Stimulated activated CD4-positive, alpha-beta T cell treated with anti-CD3 and anti-CD28 coated beads, Interleukin-15, amount 100 ng/mL, for 48 hours (primary cell): ENCODE measurements around the gene OR10J1.
"Not testable (repeated sequence)": the region's sequence is repeated elsewhere in the genome, so short reads cannot be mapped to it uniquely, and the experiment has no call there.

ENCODE experiments used
- DNase-seq, 2 donors: peaks; one replicate each; pipeline ENCODE4 v3.0.0-alpha.2; 2020; ENCODE audit warnings: low read depth in 2 of 2

Gene OR10J1, protein sequence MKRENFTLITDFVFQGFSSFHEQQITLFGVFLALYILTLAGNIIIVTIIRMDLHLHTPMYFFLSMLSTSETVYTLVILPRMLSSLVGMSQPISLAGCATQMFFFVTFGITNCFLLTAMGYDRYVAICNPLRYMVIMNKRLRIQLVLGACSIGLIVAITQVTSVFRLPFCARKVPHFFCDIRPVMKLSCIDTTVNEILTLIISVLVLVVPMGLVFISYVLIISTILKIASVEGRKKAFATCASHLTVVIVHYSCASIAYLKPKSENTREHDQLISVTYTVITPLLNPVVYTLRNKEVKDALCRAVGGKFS

DNA sequence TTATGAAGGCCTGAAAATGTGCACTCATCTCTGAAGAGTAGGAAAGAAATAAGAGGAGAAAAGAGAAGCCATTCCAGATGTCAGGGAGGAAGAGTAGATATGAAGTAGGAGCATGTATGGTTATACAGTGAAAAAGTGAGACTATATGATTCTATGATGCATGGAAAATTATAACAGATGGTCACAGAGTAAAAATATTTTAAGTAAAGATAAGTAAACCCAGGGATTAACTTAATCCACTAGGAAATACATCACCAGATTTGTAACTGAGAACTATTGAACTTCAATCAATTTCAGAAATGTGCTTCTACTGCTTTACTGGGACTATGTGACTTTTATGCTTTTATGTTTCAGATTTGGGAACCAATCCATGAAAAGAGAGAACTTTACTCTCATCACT, at the start of gene OR10J1:
OR10J1 (plus strand) TSS at position 301 of the 400 bp plus-strand sequence; CDS start at position 371, 70 bp downstream.
- no peak for DNase-seq

DNA sequence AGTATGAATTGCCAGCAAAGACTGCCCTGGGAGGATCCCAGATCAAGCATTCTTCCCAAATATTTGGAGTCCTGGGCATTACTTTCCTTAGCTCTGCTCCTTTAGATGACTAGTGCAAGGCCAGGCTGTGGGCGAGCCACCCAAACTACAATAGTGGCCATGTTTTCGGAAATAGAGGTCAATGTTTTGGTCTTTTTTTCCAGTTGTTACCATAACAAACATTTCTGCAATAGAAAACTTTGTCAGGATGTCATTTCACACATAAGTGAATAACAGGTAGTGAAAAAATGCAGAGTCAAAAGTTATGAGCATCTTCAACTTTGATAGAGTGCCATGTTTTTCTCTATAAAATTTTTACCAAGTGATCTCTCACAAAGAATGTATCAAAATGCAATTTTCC, 32.7 kb upstream of the OR10J1 start:
- DNase-seq, result no peak

DNA sequence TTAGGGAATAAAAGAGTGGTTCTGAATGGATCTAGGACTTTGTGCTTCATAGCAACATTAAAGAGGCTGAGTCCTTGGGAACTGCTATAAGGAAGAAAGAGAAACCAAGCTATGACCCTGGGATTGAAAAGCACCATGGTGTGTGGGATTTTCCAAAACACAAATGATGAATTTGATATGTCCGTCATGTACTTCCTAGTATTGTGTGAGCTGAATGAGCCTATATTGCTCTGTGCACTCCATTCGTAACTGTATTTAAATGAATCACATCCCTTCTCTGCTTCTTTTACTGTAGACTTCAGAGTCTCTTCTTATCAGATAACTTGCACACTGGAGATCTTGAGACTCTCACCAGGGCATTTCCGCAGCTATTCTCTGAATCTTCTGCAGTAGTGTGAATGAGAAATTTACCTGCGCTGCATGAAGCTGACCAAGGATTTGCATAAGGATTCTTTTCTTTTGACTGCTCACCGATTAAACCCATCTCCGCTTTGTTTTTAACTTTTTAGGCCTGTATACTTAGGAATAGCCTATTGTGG, 30.6 kb upstream of the OR10J1 start:
- DNase-seq, result no peak

DNA sequence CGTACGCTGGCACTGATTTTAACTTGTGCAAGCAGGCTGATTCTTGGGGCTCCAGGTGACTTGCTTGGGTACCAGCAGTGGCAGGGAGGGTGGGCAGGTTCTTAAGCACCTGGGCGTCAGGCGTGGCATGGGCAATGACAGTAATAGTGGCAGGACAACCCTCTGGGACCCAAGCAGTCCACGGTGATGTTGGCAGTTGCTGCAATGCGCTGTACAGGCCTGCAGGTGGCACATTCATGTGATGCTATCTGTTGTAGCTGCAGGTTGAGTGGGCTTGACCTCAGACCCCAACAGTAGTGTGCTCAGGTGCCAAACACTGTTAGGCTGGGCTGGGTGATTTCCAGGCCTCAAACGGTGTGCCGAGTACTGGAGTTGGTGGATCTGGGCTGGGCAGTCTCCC, 17.7 kb upstream of the OR10J1 start:
- DNase-seq, result no peak

DNA sequence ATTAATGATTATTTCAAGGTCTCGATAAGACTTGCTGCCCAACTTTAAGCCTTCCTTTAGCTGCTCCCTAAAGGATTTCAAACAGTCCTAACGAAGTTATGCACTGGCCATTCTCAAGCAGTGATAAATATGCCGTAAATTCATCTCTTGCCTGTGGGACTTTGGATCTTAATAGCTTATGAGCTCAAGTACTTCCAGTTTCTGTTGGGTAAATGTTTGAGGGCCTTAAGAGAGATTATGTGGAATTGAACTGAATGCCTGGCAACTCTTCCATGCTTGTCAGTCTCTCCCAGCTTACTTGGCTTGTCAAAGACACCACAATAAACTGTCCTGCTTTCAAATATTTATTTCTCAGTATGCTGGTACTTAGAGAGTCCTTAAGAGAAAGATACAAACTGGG, 11.0 kb upstream of the OR10J1 start:
- no peak for DNase-seq

DNA sequence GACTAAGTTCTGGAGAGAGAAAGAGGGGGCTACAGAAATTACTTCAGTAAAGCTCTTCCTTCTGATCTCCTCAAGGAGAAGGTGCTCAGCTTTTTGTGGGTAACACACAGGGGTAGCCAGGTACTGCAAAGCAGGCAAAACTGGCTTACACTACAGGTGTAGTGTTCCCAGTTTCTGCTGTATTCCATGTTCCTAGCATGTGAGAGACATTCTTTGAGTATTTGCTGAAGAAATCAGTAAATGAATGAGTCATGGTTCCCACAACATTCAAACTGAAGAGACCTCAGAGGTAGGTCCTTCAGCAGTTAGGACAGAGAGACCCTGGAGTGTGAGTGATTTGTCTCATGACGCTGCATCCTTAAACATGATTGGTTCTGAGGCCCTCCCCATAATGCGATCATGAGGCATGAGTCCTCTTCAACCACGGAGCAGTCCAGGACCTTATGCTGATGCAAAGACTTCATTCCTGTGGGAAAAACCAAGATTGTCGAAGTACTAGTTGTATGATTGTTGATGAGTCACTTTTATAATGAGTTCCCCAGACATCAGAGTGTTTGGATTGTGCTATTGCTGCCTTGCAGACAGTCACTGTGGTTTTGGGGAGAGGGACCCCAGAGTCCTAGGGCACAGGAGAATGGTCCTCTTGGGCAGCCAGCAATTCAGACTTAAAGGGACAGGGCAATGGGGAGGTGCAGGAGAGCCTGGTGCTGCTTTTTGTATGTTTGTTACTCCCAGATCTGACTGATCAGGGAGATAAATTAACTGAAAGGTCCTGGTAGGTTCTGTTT, 10.3 kb upstream of the OR10J1 start:
- no peak for DNase-seq

DNA sequence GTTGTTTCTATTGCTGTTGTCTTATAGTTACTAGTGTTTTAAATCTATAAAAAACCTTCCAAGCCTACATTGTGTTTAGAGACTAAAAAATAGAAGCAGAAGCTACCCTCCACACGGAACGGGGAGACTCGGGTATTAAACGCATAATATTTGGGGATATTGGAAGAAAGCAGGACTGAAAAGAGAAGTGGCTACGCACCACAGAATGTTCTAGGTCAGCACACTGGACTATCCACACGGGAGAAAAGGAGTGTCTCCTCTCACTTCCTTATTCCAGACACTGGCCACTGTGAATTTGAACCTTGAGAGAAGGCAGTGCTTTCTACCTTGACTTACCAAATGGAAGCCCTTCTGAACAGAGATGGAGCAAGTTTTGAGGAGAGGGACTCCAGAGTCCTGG, 8.5 kb upstream of the OR10J1 start:
- DNase-seq, result no peak

DNA sequence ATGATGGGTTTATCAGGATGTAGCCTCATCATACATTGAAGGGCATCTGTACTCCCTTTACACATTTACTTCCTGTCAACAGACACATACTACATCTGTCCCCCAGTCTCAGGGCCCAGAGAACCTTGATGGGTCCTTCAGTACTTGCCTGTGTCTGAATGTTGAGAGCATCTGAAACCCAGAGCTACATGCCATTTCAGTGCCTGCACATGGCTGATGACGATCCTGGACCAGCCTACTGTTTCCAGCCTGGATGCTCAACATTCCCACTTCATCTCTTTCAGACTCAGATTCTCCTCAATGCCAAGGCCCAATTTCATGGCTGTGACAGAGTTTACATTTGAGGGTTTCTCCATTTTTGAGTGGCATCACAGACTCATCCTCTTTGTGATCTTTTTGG, 7.6 kb upstream of the OR10J1 start, which contains the start of gene OR10J4:
OR10J4 (plus strand) TSS at position 301 of the 400 bp plus-strand sequence.
- no peak for DNase-seq

DNA sequence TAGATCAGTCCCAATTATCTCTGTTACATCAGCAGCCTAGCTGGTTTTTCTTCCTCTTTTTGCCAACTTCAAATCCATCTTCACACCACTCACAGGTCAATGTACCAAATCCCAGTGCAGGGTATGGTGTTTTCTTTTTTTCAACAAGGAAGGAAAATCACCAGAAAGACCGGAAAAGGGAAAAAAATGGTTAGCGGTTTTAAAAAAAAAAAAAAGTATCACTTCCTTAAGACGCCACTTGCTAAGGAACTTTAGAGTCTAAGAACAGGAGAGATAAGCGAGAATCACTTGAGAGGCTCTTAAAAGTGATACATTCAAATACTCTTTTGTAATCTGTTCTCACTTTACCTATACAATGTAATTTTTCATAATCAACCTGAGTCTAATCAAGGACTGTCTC, 3.1 kb upstream of the OR10J1 start:
- no peak for DNase-seq

DNA sequence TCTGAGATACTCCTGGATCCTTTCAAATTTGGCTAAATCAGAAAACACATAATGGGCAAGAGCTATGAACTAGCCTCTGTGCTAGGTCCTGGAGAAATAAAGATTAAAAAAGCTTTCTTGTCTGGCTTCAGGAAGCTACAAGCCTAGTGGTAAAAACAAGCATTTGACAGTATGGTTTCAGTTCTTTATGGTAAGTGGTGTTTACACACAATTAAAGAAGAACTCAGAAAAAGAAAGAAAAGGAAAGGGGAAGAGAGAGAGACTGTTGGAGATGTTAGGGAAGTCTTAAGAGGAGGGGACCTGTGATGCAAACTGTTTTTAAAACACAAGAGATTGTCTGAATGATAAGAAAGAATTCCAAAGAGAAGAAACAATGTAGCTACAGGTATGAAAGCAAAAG, 1.8 kb downstream of the OR10J1 start:
- no peak for DNase-seq

DNA sequence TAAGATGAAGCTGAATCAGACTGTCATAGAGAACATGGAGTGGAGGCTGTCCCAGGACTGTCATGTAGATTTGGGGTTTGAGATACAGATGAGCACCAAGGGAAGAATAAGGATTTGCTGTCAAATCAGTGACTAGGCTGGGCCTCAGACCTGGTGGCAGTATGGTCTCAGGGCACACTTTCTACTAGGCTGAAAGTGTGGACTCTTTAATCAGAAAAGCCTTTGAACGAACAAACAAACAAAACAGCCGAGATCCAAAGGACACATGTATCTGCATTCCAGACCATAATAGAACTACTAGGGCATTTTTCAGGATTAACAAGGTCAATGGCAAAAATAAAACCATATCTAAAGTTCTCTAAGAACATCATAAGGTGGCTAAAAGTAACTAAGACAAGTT, 2.9 kb downstream of the OR10J1 start:
- DNase-seq, result no peak

DNA sequence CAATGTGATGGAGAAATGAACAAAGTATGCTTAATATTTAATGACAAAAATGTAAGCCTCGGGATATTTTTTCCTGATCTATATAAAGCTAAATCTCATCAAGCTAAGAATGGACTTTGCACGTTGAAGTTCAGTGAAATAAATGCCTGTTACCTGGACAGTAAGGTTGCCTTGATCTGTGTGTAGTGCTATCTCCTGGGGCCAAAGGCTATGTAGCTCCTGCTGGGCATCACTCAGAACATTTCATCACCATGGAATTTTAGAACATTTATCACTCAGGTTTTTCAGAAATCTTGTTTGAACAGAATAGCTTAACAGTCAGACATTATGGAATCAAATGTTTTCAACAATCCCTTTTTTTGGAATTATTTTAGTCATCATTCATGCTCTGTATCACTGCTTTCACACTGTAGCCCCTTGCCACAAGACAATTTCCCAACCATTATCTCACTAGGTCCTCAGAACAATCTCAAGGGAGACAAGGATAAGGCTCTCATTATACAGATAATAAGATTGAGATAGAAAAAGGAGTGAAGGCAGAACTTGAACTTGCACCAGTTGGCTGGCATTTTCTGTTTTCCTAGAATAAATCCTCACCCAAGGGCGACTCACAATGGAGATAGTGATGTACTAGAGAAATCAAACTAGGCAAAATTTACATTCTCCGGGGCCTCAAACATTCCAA, 3.7 kb downstream of the OR10J1 start:
- DNase-seq, result no peak

DNA sequence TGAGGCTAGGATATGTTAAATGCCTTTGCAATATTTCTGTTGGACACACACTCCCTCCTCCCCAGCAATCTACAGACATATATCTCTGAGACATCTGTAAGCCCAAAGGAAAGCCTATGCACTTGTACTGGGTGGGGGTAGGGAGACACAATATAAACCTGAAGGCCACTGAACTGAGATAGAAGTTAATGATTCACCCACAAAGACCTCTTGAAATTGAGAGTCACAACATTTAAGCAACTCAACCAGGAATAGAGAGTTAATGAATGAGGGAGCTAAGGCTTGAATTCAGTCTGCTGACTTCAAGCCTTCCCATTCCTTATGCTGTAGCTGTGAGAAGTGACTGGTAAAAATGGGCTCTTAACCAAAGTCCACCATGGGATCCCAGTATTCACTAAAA, 5.0 kb downstream of the OR10J1 start:
- no peak for DNase-seq

DNA sequence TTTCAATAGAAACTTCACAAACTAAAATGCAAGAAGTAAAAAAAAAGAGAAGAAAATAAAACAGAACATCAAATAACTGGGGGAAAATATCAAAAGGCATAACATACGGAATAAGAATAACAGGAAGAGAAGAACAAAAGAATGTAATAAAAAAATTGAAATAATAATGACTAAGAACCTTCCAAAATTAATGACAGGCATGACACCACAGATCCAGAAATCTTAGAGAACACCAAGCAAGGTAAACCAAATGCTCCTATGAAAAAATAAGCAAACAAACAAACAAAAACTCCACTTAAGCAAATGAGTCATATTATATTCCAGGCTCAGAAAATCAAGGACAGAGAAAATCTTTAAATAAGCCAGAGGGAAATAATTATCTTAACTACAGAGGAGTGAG, 8.7 kb downstream of the OR10J1 start:
- no peak for DNase-seq

DNA sequence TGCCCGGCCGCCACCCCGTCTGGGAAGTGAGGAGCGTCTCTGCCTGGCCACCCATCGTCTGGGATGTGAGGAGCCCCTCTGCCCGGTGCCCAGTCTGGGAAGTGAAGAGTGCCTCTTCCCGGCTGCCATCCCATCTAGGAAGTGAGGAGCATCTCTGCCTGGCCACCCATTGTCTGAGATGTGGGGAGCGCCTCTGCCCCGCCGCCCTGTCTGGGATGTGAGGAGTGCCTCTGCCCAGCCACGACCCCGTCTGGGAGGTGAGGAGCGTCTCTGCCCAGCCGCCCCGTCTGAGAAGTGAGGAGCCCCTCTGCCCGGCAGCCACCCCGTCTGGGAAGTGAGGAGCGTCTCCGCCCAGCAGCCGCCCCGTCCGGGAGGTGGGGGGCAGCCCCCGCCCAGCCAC, 10.1 kb downstream of the OR10J1 start:
- DNase-seq, result not testable (repeated sequence)

DNA sequence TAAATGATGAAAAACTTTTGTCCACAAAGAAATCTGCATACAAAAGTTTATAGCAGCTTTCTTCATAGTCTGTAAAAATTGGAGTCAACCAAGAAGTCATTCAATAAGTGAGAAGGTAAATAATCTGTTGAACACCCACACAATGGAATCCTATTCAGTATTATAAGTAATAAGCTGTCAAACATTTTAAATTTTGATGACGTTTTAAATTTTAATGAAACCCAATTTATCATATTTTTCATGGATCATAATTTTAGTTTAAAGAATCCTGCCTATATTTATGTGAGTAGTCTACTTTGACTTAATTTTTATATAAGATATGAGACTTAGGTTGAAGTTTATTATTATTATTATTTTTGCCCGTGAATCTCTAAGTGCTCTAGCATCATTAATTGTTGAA, 20.0 kb downstream of the OR10J1 start:
- no peak for DNase-seq

DNA sequence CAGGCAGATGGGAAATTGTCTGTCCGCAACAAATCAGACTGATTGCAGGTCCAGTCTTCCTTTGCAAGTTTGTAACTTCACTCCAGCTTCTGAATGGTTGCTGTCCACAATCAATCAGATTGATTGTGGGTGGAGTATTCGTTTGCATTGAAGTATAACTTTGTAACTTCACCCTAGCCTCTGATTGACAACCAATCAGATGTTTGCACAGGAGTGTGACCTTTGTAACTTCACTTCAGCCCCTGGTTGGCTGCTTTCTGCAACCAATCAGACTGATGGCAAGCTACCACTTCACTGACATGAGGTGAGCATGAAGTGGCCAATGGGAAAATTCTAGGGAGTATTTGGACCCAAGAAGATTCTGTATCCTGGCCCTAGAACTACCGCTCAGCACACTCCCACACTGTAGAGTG, 25.7 kb downstream of the OR10J1 start:
- no peak for DNase-seq

DNA sequence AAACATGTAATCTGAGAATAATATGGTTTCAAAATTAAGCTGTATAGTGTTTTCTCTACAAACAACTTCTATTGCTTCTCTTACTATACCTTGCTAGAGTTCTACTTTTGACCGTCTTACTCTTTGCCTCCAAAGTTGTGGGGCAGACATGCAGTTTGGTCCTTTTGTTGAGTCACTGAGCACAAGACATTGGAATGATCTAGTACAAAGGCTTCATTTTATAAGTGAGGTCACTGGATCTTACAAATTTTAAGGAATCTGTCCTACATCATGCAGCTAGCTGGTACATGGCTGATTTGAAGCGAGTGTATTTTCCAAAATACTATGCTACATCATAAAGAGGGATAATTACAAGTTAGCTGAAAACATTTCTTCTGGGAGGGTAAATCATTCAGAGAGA, 28.8 kb downstream of the OR10J1 start:
- DNase-seq, result no peak

DNA sequence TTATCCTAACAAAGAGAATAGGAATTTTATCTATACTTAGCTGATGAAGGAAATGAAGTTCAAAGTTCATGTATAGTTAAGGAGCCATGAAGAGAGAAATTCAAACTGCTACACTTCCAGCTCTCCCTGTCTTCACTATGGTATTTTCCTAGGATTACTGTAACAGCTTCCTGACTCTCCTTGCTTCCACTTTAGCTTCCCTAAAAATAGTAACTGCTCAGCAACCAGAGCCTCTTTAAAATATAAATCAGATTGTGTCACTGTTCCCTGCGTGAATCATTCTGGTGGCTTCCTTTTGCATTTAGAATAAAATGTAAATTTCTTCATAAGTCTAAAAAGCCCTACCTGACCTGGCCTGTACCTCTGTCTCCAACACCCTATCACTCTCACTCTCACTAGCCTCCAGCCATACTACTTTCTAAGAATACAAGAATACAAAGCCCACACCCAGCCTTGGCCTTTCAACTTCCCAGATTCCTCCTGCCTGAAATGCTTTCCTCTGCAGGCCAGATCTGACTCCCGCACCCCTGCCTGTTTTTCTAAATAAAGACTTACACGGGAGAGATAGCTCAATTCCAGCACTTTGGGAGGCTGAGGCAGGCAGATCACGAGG, 30.5 kb downstream of the OR10J1 start:
- DNase-seq, result no peak

DNA sequence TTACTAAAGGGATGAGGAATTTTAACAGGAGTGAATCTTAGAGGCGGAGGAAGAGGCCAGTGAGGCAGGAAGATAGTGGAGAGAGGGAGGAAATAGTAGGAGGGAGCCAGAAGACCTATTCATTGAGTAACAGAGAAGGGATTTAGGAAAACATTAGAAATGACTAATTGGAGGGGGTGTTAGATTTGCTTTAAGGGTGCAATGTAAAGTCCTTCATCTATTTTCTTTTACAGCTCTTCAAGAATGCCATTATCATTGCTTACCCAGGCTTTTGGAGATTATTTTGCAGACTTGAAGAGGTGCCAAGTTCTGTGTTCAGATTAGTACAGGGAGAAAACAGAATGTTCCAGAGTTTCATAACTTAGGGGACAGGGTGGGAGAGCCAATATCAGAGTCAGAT, 33.8 kb downstream of the OR10J1 start:
- DNase-seq, result no peak

DNA sequence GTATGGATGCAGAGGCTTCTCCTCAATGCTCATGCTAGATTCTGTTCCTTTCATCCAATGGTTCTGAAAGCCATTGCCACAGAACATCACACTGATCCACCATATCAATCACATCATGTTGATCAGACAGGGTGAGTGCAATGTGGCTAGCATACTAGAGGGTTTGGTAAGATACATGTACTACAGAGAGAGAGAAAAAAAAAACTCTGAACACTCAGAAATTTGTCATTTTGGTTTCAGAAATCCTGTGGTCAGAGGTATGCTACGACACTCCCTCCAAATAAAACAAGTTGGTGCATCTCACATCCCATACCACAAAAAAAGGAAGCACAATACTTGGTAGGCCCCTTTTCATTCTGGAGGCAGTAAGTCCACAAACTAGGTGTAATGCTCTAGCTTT, 35.4 kb downstream of the OR10J1 start:
- DNase-seq, result no peak

DNA sequence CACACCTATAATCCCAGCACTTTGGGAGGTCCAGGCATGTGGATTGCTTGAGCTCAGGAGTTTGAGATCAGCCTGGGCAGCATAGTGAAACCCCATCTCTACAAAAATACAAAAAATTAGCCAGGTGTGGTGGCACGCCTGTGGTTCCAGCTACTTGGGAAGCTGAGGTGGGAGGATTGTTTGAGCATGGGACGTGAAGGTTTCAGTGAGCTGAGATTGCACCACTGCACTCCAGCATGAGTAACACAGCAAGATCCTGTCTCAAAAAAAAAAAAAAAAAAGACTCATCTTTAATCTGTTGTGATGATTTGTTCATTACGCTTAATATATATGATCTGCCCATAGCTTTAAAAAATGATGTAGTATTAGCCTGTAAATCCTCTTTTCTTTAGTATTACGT, 44.0 kb downstream of the OR10J1 start:
- DNase-seq, result no peak
